WTC11 (cell line): ENCODE measurements around the gene PRELP.

Source experiments
- MXD4 ChIP-seq: fragments of 250-450 bp; sonication (Bioruptor Pico); IDR thresholded peaks from 2 replicates; pipeline ENCODE4 v1.8.0; 2021; ENCODE audit warnings: mild to moderate bottlenecking, moderate library complexity, borderline replicate concordance
- NFYB ChIP-seq: sonication (generic); formaldehyde crosslinking; conservative IDR thresholded peaks from 2 replicates; pipeline ENCODE4 v1.8.0; 2022; ENCODE audit warnings: low read depth, missing genetic modification reagents
- TF ChIP-seq, protein P1 (sequence below): fragments of 200-600 bp; IDR thresholded peaks from 2 replicates; pipeline ENCODE4 v1.8.0; 2022; ENCODE audit warnings: antibody characterized with exemption
- TF ChIP-seq, protein P2 (sequence below): sonication (generic); formaldehyde crosslinking; IDR thresholded peaks from 2 replicates; pipeline ENCODE4 v1.8.0; 2022; ENCODE audit warnings: mild to moderate bottlenecking, missing genetic modification reagents
- TF ChIP-seq, protein P3 (sequence below): sonication (generic); formaldehyde crosslinking; IDR thresholded peaks from 2 replicates; pipeline ENCODE4 v1.8.1; 2022; ENCODE audit warnings: mild to moderate bottlenecking, moderate library complexity, missing genetic modification reagents

DNA sequence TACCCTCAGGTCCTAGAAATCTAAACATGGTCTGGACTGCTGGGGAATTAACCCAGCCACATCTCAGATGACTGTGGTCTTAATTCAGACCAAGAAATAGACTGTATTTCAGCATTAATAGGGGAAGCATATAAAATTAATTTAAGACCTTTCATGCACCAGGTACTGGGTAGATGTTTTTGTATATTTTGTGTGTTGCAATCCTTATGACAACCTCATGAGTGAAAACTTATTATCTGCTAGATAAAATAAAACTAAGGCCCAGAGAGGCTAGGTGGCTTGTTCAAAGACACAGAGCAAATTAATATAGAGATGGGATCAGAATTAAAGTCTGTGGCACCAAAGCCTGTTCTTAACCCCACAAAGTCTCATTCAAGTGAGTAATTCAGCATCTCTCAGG is 58.4 kb downstream of the PRELP start:
- TF ChIP-seq MXD4 (no peak), NFYB (CRISPR knock-in tag) (no peak)
- TF ChIP-seq, protein P1, sequence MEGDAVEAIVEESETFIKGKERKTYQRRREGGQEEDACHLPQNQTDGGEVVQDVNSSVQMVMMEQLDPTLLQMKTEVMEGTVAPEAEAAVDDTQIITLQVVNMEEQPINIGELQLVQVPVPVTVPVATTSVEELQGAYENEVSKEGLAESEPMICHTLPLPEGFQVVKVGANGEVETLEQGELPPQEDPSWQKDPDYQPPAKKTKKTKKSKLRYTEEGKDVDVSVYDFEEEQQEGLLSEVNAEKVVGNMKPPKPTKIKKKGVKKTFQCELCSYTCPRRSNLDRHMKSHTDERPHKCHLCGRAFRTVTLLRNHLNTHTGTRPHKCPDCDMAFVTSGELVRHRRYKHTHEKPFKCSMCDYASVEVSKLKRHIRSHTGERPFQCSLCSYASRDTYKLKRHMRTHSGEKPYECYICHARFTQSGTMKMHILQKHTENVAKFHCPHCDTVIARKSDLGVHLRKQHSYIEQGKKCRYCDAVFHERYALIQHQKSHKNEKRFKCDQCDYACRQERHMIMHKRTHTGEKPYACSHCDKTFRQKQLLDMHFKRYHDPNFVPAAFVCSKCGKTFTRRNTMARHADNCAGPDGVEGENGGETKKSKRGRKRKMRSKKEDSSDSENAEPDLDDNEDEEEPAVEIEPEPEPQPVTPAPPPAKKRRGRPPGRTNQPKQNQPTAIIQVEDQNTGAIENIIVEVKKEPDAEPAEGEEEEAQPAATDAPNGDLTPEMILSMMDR, result no peak
- TF ChIP-seq, protein P2, sequence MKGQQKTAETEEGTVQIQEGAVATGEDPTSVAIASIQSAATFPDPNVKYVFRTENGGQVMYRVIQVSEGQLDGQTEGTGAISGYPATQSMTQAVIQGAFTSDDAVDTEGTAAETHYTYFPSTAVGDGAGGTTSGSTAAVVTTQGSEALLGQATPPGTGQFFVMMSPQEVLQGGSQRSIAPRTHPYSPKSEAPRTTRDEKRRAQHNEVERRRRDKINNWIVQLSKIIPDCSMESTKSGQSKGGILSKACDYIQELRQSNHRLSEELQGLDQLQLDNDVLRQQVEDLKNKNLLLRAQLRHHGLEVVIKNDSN, result no peak
- TF ChIP-seq, protein P3, sequence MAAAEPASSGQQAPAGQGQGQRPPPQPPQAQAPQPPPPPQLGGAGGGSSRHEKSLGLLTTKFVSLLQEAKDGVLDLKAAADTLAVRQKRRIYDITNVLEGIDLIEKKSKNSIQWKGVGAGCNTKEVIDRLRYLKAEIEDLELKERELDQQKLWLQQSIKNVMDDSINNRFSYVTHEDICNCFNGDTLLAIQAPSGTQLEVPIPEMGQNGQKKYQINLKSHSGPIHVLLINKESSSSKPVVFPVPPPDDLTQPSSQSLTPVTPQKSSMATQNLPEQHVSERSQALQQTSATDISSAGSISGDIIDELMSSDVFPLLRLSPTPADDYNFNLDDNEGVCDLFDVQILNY, result no peak
